ENCODE measurements around the gene RGS17.

Gene RGS17

DNA sequence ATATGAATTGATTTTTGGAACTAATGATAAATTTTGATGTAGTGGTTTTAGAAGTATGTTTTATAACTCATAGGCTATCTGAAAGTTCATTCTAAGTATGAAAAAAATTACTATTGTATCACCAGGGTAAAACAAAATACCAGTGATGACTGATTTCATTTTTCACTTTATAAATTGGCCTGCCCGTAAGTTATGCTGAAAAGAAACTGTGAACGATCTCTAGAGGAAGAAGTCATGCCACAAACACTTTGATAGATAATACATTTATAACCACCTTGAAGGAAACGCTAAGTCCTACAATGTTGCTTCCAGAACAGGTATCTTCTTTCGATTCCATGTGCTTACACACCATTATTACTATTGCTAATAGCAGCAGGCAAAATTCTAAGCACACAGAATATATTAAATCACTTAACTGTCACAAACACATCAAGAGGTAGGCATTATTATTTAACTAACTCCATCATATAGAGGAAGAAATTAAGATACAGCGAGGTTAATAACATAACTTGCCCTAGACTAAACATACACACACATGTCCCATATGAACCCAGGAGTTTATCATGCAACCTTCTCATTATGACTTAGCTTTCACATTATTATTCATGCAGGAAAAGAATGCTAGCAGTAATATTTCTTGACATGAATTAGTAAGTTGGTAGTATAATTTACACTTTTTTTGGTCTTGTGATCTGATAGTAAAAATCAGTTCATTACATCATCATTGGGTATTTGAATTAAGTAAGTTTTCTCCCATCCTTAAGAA, 44.7 kb downstream of the RGS17 start:
- H4K20me1 ChIP-seq: no peaks in the 10 kb centered on the region
- H3K4me3 ChIP-seq: no peak overlapping the region
- no peak overlapping the region for H3K4me2 ChIP-seq
- H3K27me3 ChIP-seq: no peaks in the 10 kb centered on the region
- no peaks in the 10 kb centered on the region for H3K4me1 ChIP-seq
- TF ChIP-seq Cebpa-rat (IDR thresholded peaks at IDR 0.05): no peak
- no peaks in the 10 kb centered on the region for H3K9me3 ChIP-seq
- H3K27ac ChIP-seq: no peak overlapping the region
- H3K9ac ChIP-seq: no peak overlapping the region
- no peaks in the 10 kb centered on the region for H3K36me3 ChIP-seq

DNA sequence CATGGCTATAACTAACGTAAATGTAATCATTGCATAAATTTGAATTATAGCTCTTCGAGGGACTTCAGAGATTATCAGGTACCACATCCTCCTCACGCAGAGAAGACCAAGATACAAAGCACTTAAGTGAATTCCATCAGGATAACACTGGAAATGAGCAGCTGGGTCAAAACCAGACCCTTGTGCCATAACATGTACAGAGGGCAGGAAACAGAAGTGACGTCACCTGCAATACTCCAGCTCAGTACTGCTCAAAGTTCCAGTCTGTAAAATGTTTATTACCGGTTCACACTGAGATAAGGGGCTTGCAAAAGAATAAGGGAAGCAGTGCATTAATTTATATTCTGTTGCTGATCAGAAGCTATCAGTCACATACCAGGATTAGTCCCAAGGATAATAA, 45.8 kb downstream of the RGS17 start:
- no peak overlapping the region for H3K4me3 ChIP-seq
- no peak for TF ChIP-seq Cebpa-rat (IDR thresholded peaks at IDR 0.05)
- H3K27me3 ChIP-seq: no peaks in the 10 kb centered on the region
- H3K4me1 ChIP-seq: no peaks in the 10 kb centered on the region
- H3K9me3 ChIP-seq: no peaks in the 10 kb centered on the region
- H3K36me3 ChIP-seq: no peaks in the 10 kb centered on the region
- no peak overlapping the region for H3K4me2 ChIP-seq
- no peak overlapping the region for H3K27ac ChIP-seq
- no peak overlapping the region for H3K9ac ChIP-seq
- H4K20me1 ChIP-seq: no peaks in the 10 kb centered on the region

- Histone ChIP-seq H3K4me3 (no peak overlapping the region), H3K4me2 (no peak overlapping the region), H3K36me3 (no peaks in the 10 kb centered on the region), H3K9ac (no peak overlapping the region), H3K9me3 (no peaks in the 10 kb centered on the region), H3K27ac (no peak overlapping the region), H4K20me1 (no peaks in the 10 kb centered on the region), H3K4me1 (no peaks in the 10 kb centered on the region), H3K27me3 (no peaks in the 10 kb centered on the region)
- no peak for TF ChIP-seq Cebpa-rat (IDR thresholded peaks at IDR 0.05)
These were observed 46.7 kb downstream of the RGS17 start for GRCh38 chr6:153084393-153084792.

DNA sequence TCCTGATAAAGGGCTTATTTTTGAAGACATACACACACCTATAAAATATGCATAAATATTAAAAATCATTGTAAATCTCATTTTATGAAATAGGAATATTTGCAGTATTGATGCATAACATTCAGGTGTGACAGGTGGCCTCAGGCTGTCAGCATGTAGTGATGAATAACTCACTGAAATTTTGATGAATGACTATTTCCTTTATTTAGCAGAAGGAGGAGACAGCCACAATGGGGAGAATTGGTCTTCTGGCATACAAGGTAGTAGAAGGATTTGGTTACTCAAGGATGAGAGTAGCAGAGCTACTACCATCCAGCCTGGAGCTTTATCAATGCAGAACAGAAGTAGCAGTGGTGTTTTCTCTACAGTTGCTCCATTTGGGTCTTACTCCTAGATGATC, 47.2 kb downstream of the RGS17 start:
- Histone ChIP-seq H3K9me3 (no peaks in the 10 kb centered on the region), H3K4me2 (no peak overlapping the region), H3K36me3 (no peaks in the 10 kb centered on the region)

GRCh38 chr6:153081914-153082313, 49.2 kb downstream of the RGS17 start:
- Histone ChIP-seq H3K36me3 (no peaks in the 10 kb centered on the region), H3K4me1 (no peaks in the 10 kb centered on the region), H4K20me1 (no peaks in the 10 kb centered on the region), H3K4me2 (no peak overlapping the region), H3K4me3 (no peak overlapping the region), H3K9me3 (no peaks in the 10 kb centered on the region), H3K27me3 (no peaks in the 10 kb centered on the region), H3K27ac (no peak overlapping the region), H3K9ac (no peak overlapping the region)
- no peak for TF ChIP-seq Cebpa-rat (IDR thresholded peaks at IDR 0.05)

More for the DNA sequence above, 47.2 kb downstream of the RGS17 start:
- no peak for TF ChIP-seq Cebpa-rat (IDR thresholded peaks at IDR 0.05)
- Histone ChIP-seq H3K4me3 (no peak overlapping the region), H3K9ac (no peak overlapping the region), H3K27ac (no peak overlapping the region), H3K27me3 (no peaks in the 10 kb centered on the region), H4K20me1 (no peaks in the 10 kb centered on the region), H3K4me1 (no peaks in the 10 kb centered on the region)

- Histone ChIP-seq H3K9me3 (no peaks in the 10 kb centered on the region), H3K9ac (no peak overlapping the region), H3K4me2 (no peak overlapping the region), H3K27me3 (no peaks in the 10 kb centered on the region), H4K20me1 (no peaks in the 10 kb centered on the region), H3K36me3 (no peaks in the 10 kb centered on the region), H3K4me1 (no peaks in the 10 kb centered on the region), H3K4me3 (no peak overlapping the region), H3K27ac (no peak overlapping the region)
- no peak for TF ChIP-seq Cebpa-rat (IDR thresholded peaks at IDR 0.05)
These were observed 54.7 kb downstream of the RGS17 start for GRCh38 chr6:153076431-153076830.

- Histone ChIP-seq H3K36me3 (no peaks in the 10 kb centered on the region), H3K9ac (no peak overlapping the region), H3K27ac (no peak overlapping the region), H3K4me3 (no peak overlapping the region), H3K4me2 (no peak overlapping the region), H3K4me1 (no peaks in the 10 kb centered on the region), H3K27me3 (no peaks in the 10 kb centered on the region), H3K9me3 (no peaks in the 10 kb centered on the region), H4K20me1 (no peaks in the 10 kb centered on the region)
- TF ChIP-seq Cebpa-rat (IDR thresholded peaks at IDR 0.05): no peak
These were observed 56.3 kb downstream of the RGS17 start for GRCh38 chr6:153074761-153075160.

DNA sequence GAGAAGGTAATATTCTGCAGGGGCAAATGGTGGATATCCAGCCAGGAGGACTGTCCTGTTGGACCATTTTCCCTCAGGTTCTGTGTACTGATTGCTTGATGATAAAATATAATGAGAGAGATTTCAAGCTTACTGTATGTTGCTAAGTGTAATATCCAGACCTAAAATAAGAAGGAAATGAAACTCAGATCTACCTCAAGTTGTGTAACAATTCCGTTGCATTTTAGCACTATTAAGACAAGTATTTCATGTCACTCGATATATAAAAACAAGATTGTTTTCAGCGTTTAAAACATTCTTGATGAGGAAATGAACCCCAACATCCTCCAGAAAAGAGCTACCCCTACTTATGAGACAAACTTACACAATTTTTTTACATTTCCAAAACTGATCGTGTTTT, 57.2 kb downstream of the RGS17 start:
- no peaks in the 10 kb centered on the region for H3K36me3 ChIP-seq
- no peaks in the 10 kb centered on the region for H3K27me3 ChIP-seq
- H3K9ac ChIP-seq: no peak overlapping the region
- no peak for TF ChIP-seq Cebpa-rat (IDR thresholded peaks at IDR 0.05)
- no peaks in the 10 kb centered on the region for H4K20me1 ChIP-seq
- no peaks in the 10 kb centered on the region for H3K9me3 ChIP-seq
- H3K27ac ChIP-seq: no peak overlapping the region
- no peak overlapping the region for H3K4me3 ChIP-seq
- no peaks in the 10 kb centered on the region for H3K4me1 ChIP-seq
- no peak overlapping the region for H3K4me2 ChIP-seq

GRCh38 chr6:153070756-153071155, 60.3 kb downstream of the RGS17 start:
- H3K36me3 ChIP-seq: no peaks in the 10 kb centered on the region
- no peaks in the 10 kb centered on the region for H4K20me1 ChIP-seq
- no peaks in the 10 kb centered on the region for H3K27me3 ChIP-seq
- no peak for TF ChIP-seq Cebpa-rat (IDR thresholded peaks at IDR 0.05)
- H3K27ac ChIP-seq: no peak overlapping the region
- no peak overlapping the region for H3K4me3 ChIP-seq
- H3K4me2 ChIP-seq: no peak overlapping the region
- no peaks in the 10 kb centered on the region for H3K4me1 ChIP-seq
- H3K9me3 ChIP-seq: no peaks in the 10 kb centered on the region
- H3K9ac ChIP-seq: no peak overlapping the region

DNA sequence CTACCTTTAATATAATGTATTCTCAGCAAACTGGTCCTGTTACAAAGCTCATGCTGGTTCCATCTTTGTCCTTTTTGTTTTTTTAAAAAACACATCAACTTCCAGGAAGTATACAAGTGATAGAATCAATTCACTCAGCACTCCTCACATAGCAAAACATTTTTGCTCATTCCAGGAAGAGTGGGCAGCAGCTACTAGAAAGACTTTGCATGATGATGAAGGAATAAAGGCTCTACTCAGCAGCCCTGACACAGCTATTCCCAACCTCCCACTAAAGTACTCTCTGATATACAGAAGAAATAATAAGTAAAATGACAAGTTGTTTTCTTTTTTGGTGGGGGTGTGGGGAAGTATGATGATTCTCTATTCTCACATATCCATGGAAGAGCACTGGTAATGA, 61.2 kb downstream of the RGS17 start:
- Histone ChIP-seq H3K9me3 (no peaks in the 10 kb centered on the region), H3K4me1 (no peaks in the 10 kb centered on the region), H3K4me2 (no peak overlapping the region), H3K36me3 (no peaks in the 10 kb centered on the region), H3K27me3 (no peaks in the 10 kb centered on the region), H3K9ac (no peak overlapping the region), H3K4me3 (no peak overlapping the region), H3K27ac (no peak overlapping the region), H4K20me1 (no peaks in the 10 kb centered on the region)
- TF ChIP-seq Cebpa-rat (IDR thresholded peaks at IDR 0.05): no peak

GRCh38 chr6:153065222-153065621, 65.9 kb downstream of the RGS17 start:
- no peak for TF ChIP-seq Cebpa-rat (IDR thresholded peaks at IDR 0.05)
- H3K36me3 ChIP-seq: no peaks in the 10 kb centered on the region
- 0 out of 2 replicates have a peak, but pooled peaks cover 3% of the 10 kb centered on the region for H3K9me3 ChIP-seq
- no peak overlapping the region for H3K9ac ChIP-seq
- H3K4me2 ChIP-seq: no peak overlapping the region
- H4K20me1 ChIP-seq: no peaks in the 10 kb centered on the region
- no peak overlapping the region for H3K4me3 ChIP-seq
- H3K27me3 ChIP-seq: no peaks in the 10 kb centered on the region
- H3K4me1 ChIP-seq: no peaks in the 10 kb centered on the region
- H3K27ac ChIP-seq: no peak overlapping the region

Data from BLaER1 (cell line).